Stimulated activated CD4-positive, alpha-beta T cell treated with anti-CD3 and anti-CD28 coated beads, Interleukin-12 subunit alpha, Interleukin-12 subunit beta, amount 100 ng/mL, for 48 hours (primary cell): ENCODE results near the gene MVP.

Experiments
- DNase-seq, 3 donors: peaks; one replicate each; pipeline ENCODE4 v3.0.0-alpha.2; 2020; ENCODE audit warnings: low read depth in 2 of 3, low spot score in 1 of 3

The MVP gene

GRCh38 chr16:29804455-29805231 lies 15.6 kb upstream of the MVP start:
- DNase-seq = no peak

- DNase-seq = peak; percentile 93 to 95 (median 95)
Observed at GRCh38 chr16:29805232-29806098, 14.8 kb upstream of the MVP start.

- no peak for DNase-seq
Observed at GRCh38 chr16:29806099-29806579, 14.1 kb upstream of the MVP start, which contains the start of gene MAZ. Gene MAZ (plus strand): TSS chr16:29806529. CDS start chr16:29806702, 173 bp downstream.

- DNase-seq = peak in 1 of 3 donors; percentile 58
Observed at GRCh38 chr16:29806641-29807425, 13.4 kb upstream of the MVP start.

- peak; percentile 80 to 88 (median 85) for DNase-seq
Observed at GRCh38 chr16:29807426-29808218, 12.6 kb upstream of the MVP start.

- DNase-seq = no peak
Observed at GRCh38 chr16:29808219-29808900, 11.9 kb upstream of the MVP start.

- DNase-seq = no peak
Observed at GRCh38 chr16:29809031-29809747, 11.1 kb upstream of the MVP start.

- DNase-seq = no peak
Observed at GRCh38 chr16:29809850-29810698, 10.2 kb upstream of the MVP start.

GRCh38 chr16:29810699-29811169 lies 9.5 kb upstream of the MVP start:
- no peak for DNase-seq

- DNase-seq = peak in 2 of 3 donors; percentile 70 to 82
Observed at GRCh38 chr16:29811170-29811895, 8.9 kb upstream of the MVP start.

GRCh38 chr16:29811896-29812665 lies 8.2 kb upstream of the MVP start, which contains the start of gene PRRT2:
Gene PRRT2 (plus strand): TSS chr16:29812193. CDS start chr16:29813055, 862 bp downstream.
- DNase-seq = peak in 1 of 3 donors; percentile 48

- no peak for DNase-seq
Observed at GRCh38 chr16:29812754-29813643, 7.3 kb upstream of the MVP start.

GRCh38 chr16:29813644-29814562 lies 6.4 kb upstream of the MVP start:
- DNase-seq = no peak

GRCh38 chr16:29814592-29814991 lies 5.7 kb upstream of the MVP start:
- no peak for DNase-seq
